ENCODE results near the gene HNRNPA2B1. TPM values are rescaled to one million over a fixed set of nuclear protein-coding genes. Genes with fewer than 3 reads are reported as not detected.

Gene HNRNPA2B1
- total RNA-seq: 100 to 1,000 TPM; 695 to 940 TPM

GRCh38 chr7:26200444-26201246 lies at the start of gene HNRNPA2B1:
Gene HNRNPA2B1, minus strand, starts transcription at chr7:26200746. Its CDS starts 169 bp downstream, at chr7:26200577.
- H3K36me3 Mint-ChIP-seq: peaks cover 85 to 87% of the 10 kb centered on the region in 2 donors
- H3K9me3 Mint-ChIP-seq: no peaks in the 10 kb centered on the region
- peak; percentile 69 to 71 for ATAC-seq
- H3K27ac Mint-ChIP-seq: peak within 1 kb of the TSS; percentile 99 to 100
- DNase-seq (ENCODE audit: low spot score in 2 of 2): peak; percentile 98 to 99

DNA sequence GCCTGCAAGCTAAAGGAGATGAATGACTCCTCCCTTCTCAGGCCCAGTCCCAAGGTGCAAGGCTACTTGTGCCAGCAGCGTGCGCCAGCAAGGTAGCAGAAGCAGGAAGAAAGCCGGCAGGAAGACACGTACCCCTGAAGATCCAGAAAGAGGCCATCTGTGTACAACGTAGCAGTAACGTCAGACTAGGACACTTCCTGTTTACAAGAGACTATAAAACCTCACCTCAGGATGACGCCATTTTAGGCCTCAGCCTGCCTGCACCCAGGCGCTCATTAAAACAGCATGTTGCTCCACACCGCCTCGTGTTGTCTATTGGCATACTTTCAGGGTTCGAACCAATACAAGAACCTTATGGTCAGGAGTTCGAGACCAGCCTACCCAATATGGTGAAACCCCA lies 49.7 kb upstream of the HNRNPA2B1 start:
- no peak for ATAC-seq
- DNase-seq (ENCODE audit: low spot score in 2 of 2): no peak
- Mint-ChIP-seq H3K36me3 (no peaks in the 10 kb centered on the region), H3K9me3 (no peaks in the 10 kb centered on the region), H3K27ac (no peak overlapping the region)

GRCh38 chr7:26245150-26245549 lies 44.6 kb upstream of the HNRNPA2B1 start:
- DNase-seq (ENCODE audit: low spot score in 2 of 2) (no peak), ATAC-seq (no peak)
- no peaks in the 10 kb centered on the region for H3K36me3 Mint-ChIP-seq
- H3K9me3 Mint-ChIP-seq: no peaks in the 10 kb centered on the region
- H3K27ac Mint-ChIP-seq: no peak overlapping the region

- ATAC-seq (no peak), DNase-seq (ENCODE audit: low spot score in 2 of 2) (no peak)
- H3K27ac Mint-ChIP-seq: no peak overlapping the region
- H3K9me3 Mint-ChIP-seq: no peaks in the 10 kb centered on the region
- H3K36me3 Mint-ChIP-seq: no peaks in the 10 kb centered on the region
Measured at GRCh38 chr7:26238032-26238431, 37.5 kb upstream of the HNRNPA2B1 start.

DNA sequence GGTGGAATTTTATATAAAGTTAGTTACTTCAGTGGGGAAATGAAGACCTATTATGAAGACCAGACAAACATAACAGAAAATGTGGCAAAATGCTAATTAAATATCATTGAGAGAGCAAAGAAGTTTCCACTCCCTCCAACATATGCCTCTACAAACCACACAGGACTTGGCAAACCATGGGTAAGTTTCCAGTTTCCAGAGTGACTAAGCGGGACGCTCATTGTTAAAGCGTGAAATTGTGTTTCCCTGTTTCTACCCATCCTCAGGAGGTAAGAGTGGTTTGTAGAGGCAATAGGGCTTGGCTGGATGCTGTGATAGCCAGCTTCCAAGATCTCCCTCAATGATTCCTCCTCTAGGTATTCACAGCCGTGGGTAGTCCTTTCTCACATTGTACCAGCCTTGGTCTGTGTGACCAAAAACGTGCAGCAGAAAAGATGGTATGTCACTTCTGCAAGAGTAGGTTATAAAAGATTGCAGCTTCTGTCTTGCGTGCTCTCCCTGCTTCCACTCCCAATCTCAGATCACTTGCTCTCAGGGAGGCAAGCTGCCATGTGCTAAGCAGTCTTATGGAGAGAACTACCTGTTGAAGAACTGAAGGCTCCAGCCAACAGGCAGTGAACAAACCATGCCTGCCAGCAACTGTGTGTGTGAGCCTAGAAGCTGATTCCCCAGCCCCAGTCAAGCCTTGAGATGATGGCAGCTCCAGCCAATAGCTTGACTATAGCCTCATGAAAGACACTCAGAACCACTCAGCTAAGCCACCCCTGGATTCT lies 36.7 kb upstream of the HNRNPA2B1 start:
- Mint-ChIP-seq H3K9me3 (no peaks in the 10 kb centered on the region), H3K27ac (no peak overlapping the region), H3K36me3 (no peaks in the 10 kb centered on the region)
- DNase-seq (ENCODE audit: low spot score in 2 of 2) (no peak), ATAC-seq (no peak)

- H3K27ac Mint-ChIP-seq: no peak overlapping the region
- no peaks in the 10 kb centered on the region for H3K36me3 Mint-ChIP-seq
- no peak for ATAC-seq
- DNase-seq (ENCODE audit: low spot score in 2 of 2): no peak
- H3K9me3 Mint-ChIP-seq: no peaks in the 10 kb centered on the region
Measured at GRCh38 chr7:26233902-26234511, 33.5 kb upstream of the HNRNPA2B1 start.

- Mint-ChIP-seq H3K27ac (no peak overlapping the region), H3K9me3 (no peaks in the 10 kb centered on the region)
Measured at GRCh38 chr7:26227987-26228386, 27.4 kb upstream of the HNRNPA2B1 start.

GRCh38 chr7:26224359-26224758 lies 23.8 kb upstream of the HNRNPA2B1 start:
- Mint-ChIP-seq H3K36me3 (no peaks in the 10 kb centered on the region), H3K27ac (no peak overlapping the region), H3K9me3 (no peaks in the 10 kb centered on the region)
- no peak for ATAC-seq
- no peak for DNase-seq (ENCODE audit: low spot score in 2 of 2)

More at GRCh38 chr7:26227987-26228386, 27.4 kb upstream of the HNRNPA2B1 start:
- no peaks in the 10 kb centered on the region for H3K36me3 Mint-ChIP-seq
- ATAC-seq (no peak), DNase-seq (ENCODE audit: low spot score in 2 of 2) (no peak)

- Mint-ChIP-seq H3K27ac (no peak overlapping the region), H3K36me3 (peaks cover 0 to 21% of the 10 kb centered on the region in 2 donors), H3K9me3 (no peaks in the 10 kb centered on the region)
- ATAC-seq: peak in 1 of 2 donors; percentile 83
- DNase-seq (ENCODE audit: low spot score in 2 of 2): no peak
Measured at GRCh38 chr7:26216049-26216448, 15.5 kb upstream of the HNRNPA2B1 start.

DNA sequence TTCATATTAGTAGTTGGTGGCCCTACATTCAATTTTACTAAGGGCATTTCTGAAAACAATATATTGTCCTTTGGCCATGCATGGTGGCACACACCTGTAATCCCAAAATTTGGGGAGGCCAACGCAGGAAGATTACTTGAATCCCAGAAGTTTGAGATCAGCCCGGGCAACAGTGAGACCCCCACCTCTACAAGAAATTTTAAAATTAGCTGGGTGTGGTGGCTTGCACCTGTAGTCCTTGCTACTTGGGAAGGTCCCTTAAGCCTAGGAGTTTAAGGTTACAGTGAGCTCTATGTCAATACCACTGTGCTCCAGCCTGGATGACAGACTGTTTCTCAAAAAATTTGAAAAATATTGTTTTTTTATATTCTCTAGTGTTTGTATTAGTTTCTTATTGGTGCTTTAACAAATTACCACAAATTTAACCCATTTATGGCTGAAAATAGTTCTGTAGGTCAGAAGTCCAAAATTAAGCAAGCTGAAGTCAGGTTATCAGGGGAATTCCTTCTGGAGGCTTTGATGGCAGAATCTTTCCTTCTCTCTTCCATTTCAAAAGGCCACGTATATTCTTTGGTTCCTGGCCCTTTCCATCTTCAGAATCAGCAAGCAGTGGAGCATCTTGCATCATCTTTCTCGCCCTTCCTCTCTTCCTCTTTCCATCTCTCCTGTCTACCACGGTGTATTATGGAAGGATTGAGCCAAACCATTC lies 13.4 kb upstream of the HNRNPA2B1 start:
- ATAC-seq: no peak
- H3K27ac Mint-ChIP-seq: no peak overlapping the region
- no peak for DNase-seq (ENCODE audit: low spot score in 2 of 2)
- no peaks in the 10 kb centered on the region for H3K9me3 Mint-ChIP-seq
- peaks cover 6 to 36% of the 10 kb centered on the region in 2 donors for H3K36me3 Mint-ChIP-seq

DNA sequence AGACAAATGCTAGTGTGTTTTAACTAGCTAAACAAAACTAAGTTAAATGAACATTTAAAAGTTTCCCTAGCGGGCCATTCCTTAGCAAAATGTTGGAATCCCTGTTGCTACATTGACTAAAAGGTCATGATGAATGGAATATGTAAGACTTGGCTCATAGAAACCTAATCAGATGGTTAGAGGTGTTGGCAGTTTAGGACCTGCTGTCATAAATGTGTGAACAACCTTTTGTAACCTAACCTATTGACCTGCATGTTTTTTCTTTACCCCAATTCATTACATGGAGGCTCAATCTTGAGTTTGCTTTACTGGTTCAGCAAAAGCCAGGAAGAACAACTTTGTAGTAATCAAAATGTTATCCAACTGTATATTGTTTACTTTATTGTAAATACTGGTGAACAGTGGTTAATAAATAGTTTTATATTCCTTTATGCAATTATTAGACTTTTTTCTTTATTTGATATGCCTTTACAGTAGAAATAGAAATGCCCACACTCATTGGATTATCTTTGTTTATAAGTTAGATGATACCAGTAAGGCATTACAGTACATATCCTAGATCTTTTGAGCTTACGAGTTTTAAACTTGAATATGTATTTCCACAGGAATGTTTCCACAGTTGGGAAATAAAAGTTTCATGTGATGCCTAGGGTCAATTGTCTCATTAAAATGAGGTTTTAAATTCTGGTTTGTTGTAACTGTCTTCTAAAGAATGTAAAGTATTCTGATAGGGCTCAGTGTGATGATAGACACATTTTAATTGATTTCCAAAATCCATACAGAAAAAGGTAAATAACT lies 12.6 kb upstream of the HNRNPA2B1 start:
- Mint-ChIP-seq H3K9me3 (no peaks in the 10 kb centered on the region), H3K27ac (no peak overlapping the region), H3K36me3 (peaks cover 6 to 37% of the 10 kb centered on the region in 2 donors)
- ATAC-seq: no peak
- no peak for DNase-seq (ENCODE audit: low spot score in 2 of 2)

GRCh38 chr7:26208040-26208439 lies 7.5 kb upstream of the HNRNPA2B1 start:
- no peak for ATAC-seq
- Mint-ChIP-seq H3K9me3 (no peaks in the 10 kb centered on the region), H3K27ac (peak overlapping the region in 1 of 2 donors; percentile 72), H3K36me3 (peaks cover 49 to 81% of the 10 kb centered on the region in 2 donors)
- DNase-seq (ENCODE audit: low spot score in 2 of 2): no peak

GRCh38 chr7:26203016-26203415 lies 2.5 kb upstream of the HNRNPA2B1 start:
- Mint-ChIP-seq H3K9me3 (no peaks in the 10 kb centered on the region), H3K36me3 (peaks cover 81 to 86% of the 10 kb centered on the region in 2 donors), H3K27ac (peak overlapping the region; percentile 87 to 96)
- DNase-seq (ENCODE audit: low spot score in 2 of 2) (no peak), ATAC-seq (no peak)

- Mint-ChIP-seq H3K27ac (peak overlapping the region; percentile 87 to 96), H3K36me3 (peaks cover 83 to 86% of the 10 kb centered on the region in 2 donors), H3K9me3 (no peaks in the 10 kb centered on the region)
- DNase-seq (ENCODE audit: low spot score in 2 of 2) (peak in 1 of 2 donors; percentile 64), ATAC-seq (peak in 1 of 2 donors; percentile 7)
Measured at GRCh38 chr7:26202019-26202990, 1.8 kb upstream of the HNRNPA2B1 start.
